ENCODE results near the gene INHBA. TPM values are rescaled to one million over a fixed set of nuclear protein-coding genes. Genes with fewer than 3 reads are reported as not detected.

Gene INHBA
- total RNA-seq, 1 experiment from 2014 or later = 0.28 TPM

DNA sequence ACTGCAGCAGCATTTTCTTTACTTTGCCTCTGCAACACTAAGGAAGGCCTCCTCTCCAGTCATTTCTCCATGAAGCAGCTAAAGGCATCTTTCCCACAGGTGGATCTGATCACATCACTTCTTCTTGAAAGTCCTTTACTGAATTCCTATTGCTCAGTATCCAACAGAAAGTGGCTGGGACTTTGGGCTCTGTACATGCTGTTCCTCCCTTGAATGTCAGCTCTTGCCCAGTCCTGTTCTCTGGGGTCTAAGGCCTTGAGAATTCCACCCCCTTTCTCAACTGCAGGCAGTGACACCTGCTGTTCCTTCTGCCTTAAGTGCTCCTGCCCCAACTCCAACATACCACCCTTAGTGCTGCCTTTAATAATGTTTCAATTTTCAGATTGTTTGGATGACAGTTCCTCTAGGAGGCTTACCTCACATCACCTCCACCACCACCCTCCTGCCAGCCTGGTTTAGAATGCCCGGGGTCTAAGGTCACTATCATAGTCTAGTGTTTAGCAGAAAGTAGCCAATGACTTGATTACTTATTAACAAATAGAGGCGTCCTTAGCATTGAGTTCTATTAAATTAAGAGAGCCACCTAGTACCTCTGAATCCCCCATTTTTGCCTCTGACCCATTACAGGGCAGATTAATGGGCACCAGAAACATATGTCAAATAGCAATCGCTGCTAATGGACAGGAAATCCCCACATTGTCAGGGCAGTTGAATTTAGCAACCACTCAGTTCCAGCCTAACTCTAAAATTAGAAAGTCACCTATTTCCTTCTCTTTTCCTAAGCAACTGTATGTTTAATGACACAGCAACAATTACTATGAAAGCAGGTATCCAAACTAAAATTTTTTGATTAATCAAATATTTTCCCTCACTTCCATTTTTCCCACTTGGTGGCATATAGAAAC is 11.4 kb downstream of the INHBA start:
- ATAC-seq (no peak), DNase-seq (ENCODE audit: low read depth, low spot score) (no peak)
- H3K4me3 ChIP-seq (ENCODE audit: low read depth in 2 of 2, low read length in 2 of 2) = no peak overlapping the region
- H3K27me3 ChIP-seq (ENCODE audit: control insufficient read depth, insufficient read depth, low read length) = no peaks in the 10 kb centered on the region
- ChIA-PET CTCF (no interaction called here), POLR2A (no interaction called here)
- H3K4me1 ChIP-seq (ENCODE audit: control insufficient read depth, insufficient read depth, low read length) = no peaks in the 10 kb centered on the region
- intact Hi-C loops (cut with micrococcal nuclease; ENCODE audit: unreplicated experiment) (no loop called here), in situ Hi-C loops (cut with HindIII; ENCODE audit: low pct_unique_long_range_greater_than_20kb, low sequenced_read_pairs) (no loop called here)
- TF ChIP-seq SIN3A (IDR thresholded peaks at IDR 0.05; ENCODE audit: borderline replicate concordance, insufficient read depth, low read depth, low read length) = no peak
- no peak for TF ChIP-seq POLR2AphosphoS5 (IDR thresholded peaks at IDR 0.05; ENCODE audit: low read depth, low read length)
- TF ChIP-seq, protein P1, sequence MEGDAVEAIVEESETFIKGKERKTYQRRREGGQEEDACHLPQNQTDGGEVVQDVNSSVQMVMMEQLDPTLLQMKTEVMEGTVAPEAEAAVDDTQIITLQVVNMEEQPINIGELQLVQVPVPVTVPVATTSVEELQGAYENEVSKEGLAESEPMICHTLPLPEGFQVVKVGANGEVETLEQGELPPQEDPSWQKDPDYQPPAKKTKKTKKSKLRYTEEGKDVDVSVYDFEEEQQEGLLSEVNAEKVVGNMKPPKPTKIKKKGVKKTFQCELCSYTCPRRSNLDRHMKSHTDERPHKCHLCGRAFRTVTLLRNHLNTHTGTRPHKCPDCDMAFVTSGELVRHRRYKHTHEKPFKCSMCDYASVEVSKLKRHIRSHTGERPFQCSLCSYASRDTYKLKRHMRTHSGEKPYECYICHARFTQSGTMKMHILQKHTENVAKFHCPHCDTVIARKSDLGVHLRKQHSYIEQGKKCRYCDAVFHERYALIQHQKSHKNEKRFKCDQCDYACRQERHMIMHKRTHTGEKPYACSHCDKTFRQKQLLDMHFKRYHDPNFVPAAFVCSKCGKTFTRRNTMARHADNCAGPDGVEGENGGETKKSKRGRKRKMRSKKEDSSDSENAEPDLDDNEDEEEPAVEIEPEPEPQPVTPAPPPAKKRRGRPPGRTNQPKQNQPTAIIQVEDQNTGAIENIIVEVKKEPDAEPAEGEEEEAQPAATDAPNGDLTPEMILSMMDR (IDR thresholded peaks at IDR 0.05) = no peak
- no peak for TF ChIP-seq TCF7L2 (IDR thresholded peaks at IDR 0.05; ENCODE audit: low read depth, low read length)
- TF ChIP-seq, protein P2, sequence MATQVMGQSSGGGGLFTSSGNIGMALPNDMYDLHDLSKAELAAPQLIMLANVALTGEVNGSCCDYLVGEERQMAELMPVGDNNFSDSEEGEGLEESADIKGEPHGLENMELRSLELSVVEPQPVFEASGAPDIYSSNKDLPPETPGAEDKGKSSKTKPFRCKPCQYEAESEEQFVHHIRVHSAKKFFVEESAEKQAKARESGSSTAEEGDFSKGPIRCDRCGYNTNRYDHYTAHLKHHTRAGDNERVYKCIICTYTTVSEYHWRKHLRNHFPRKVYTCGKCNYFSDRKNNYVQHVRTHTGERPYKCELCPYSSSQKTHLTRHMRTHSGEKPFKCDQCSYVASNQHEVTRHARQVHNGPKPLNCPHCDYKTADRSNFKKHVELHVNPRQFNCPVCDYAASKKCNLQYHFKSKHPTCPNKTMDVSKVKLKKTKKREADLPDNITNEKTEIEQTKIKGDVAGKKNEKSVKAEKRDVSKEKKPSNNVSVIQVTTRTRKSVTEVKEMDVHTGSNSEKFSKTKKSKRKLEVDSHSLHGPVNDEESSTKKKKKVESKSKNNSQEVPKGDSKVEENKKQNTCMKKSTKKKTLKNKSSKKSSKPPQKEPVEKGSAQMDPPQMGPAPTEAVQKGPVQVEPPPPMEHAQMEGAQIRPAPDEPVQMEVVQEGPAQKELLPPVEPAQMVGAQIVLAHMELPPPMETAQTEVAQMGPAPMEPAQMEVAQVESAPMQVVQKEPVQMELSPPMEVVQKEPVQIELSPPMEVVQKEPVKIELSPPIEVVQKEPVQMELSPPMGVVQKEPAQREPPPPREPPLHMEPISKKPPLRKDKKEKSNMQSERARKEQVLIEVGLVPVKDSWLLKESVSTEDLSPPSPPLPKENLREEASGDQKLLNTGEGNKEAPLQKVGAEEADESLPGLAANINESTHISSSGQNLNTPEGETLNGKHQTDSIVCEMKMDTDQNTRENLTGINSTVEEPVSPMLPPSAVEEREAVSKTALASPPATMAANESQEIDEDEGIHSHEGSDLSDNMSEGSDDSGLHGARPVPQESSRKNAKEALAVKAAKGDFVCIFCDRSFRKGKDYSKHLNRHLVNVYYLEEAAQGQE (IDR thresholded peaks at IDR 0.05; ENCODE audit: insufficient read depth in 1 of 2, low read depth in 2 of 2, low read length in 1 of 2) = no peak
- BruUV-seq (replicated peaks) = no TSS peak
- H3K9me3 ChIP-seq (ENCODE audit: control insufficient read depth, insufficient read depth, low read depth, low read length) = no peaks in the 10 kb centered on the region
- H3K27ac ChIP-seq (ENCODE audit: low read length) = no peak overlapping the region
- H3K36me3 ChIP-seq (ENCODE audit: control insufficient read depth, insufficient read depth, low read length) = no peaks in the 10 kb centered on the region

DNA sequence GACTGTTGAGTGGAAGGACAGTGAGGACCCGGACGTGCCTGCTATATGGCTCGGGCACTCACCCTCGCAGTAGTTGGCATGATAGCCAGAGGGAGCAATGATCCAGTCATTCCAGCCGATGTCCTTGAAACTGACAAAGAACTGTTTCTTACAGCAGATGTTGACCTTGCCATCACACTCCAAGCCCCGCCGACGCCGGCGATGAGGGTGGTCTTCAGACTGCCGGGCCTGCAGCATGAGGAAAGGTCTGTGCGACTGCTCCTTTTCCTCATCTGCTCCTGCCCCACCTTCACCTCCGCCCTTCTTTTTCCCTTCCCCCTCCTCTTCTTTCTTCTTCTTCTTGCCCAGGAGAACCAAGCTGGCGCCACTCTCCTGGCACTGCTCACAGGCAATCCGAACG is 13.1 kb downstream of the INHBA start:
- intact Hi-C loops (cut with micrococcal nuclease; ENCODE audit: unreplicated experiment) (no loop called here), in situ Hi-C loops (cut with HindIII; ENCODE audit: low pct_unique_long_range_greater_than_20kb, low sequenced_read_pairs) (no loop called here)
- Histone ChIP-seq H3K27me3 (ENCODE audit: control insufficient read depth, insufficient read depth, low read length) (no peaks in the 10 kb centered on the region), H3K36me3 (ENCODE audit: control insufficient read depth, insufficient read depth, low read length) (no peaks in the 10 kb centered on the region), H3K27ac (ENCODE audit: low read length) (no peak overlapping the region), H3K4me3 (ENCODE audit: low read depth in 2 of 2, low read length in 2 of 2) (no peak overlapping the region), H3K9me3 (ENCODE audit: control insufficient read depth, insufficient read depth, low read depth, low read length) (no peaks in the 10 kb centered on the region), H3K4me1 (ENCODE audit: control insufficient read depth, insufficient read depth, low read length) (no peaks in the 10 kb centered on the region)
- DNase-seq (ENCODE audit: low read depth, low spot score) = no peak
- TF ChIP-seq TCF7L2 (IDR thresholded peaks at IDR 0.05; ENCODE audit: low read depth, low read length) = no peak
- BruUV-seq (replicated peaks) = no TSS peak
- no peak for ATAC-seq
- ChIA-PET POLR2A (no interaction called here), CTCF (no interaction called here)

DNA sequence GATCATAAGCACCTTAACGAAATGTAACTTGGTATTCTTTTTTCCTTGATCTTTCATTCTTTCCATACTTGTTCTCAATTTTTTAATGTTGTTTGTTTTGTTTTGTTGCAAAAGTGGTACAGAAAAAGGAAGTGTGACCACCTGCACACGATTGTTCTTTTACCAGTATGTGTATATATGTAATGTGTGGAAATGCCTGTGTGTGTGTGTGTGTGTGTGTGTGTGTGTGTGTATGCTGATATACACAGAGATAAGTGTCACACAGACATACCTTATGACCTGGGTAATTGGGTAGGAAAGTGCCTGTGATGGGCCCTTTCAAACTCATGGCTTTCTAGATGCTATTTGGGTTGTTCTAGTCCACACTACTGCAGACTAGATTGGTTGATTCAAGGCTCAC is 14.0 kb downstream of the INHBA start:
- BruUV-seq (replicated peaks) = no TSS peak
- in situ Hi-C loops (cut with HindIII; ENCODE audit: low pct_unique_long_range_greater_than_20kb, low sequenced_read_pairs) (no loop called here), intact Hi-C loops (cut with micrococcal nuclease; ENCODE audit: unreplicated experiment) (no loop called here)
- Histone ChIP-seq H3K4me1 (ENCODE audit: control insufficient read depth, insufficient read depth, low read length) (no peaks in the 10 kb centered on the region), H3K27ac (ENCODE audit: low read length) (no peak overlapping the region), H3K36me3 (ENCODE audit: control insufficient read depth, insufficient read depth, low read length) (no peaks in the 10 kb centered on the region), H3K4me3 (ENCODE audit: low read depth in 2 of 2, low read length in 2 of 2) (no peak overlapping the region), H3K27me3 (ENCODE audit: control insufficient read depth, insufficient read depth, low read length) (no peaks in the 10 kb centered on the region), H3K9me3 (ENCODE audit: control insufficient read depth, insufficient read depth, low read depth, low read length) (no peaks in the 10 kb centered on the region)
- ChIA-PET CTCF (no interaction called here), POLR2A (no interaction called here)
- ATAC-seq (no peak), DNase-seq (ENCODE audit: low read depth, low spot score) (no peak)
- TF ChIP-seq, protein P2 (IDR thresholded peaks at IDR 0.05; ENCODE audit: insufficient read depth in 1 of 2, low read depth in 2 of 2, low read length in 1 of 2) = no peak
- TF ChIP-seq SIN3A (IDR thresholded peaks at IDR 0.05; ENCODE audit: borderline replicate concordance, insufficient read depth, low read depth, low read length) = no peak
- TF ChIP-seq TCF7L2 (IDR thresholded peaks at IDR 0.05; ENCODE audit: low read depth, low read length) = no peak

All from Panc1 (cell line).